WTC11 (cell line): Measurements from ENCODE around the gene SMARCD1. TPM values are rescaled to one million over a fixed set of nuclear protein-coding genes. Genes with fewer than 3 reads are reported as not detected.

Experiments
- ATAC-seq: fragments of 200-7000 bp; cut with Tn5 transposase; 2 replicates; pipeline ENCODE4 v1.10.0; 2021; ENCODE audit warnings: mild to moderate bottlenecking, moderate library complexity
- CTCF ChIA-PET: fragments of 300-600 bp; sonication (Branson Sonifier 250); formaldehyde crosslinking; loops from one replicate; lab custom pipeline; 2021; ENCODE audit warnings: antibody characterized with exemption; lab: Charles Lee
- POLR2A ChIA-PET: fragments of 350-600 bp; sonication (Branson Sonifier 250); formaldehyde crosslinking; loops from one replicate; lab custom pipeline; 2021; ENCODE audit warnings: antibody characterized with exemption; lab: Charles Lee
- DNase-seq: peaks from one replicate; pipeline ENCODE4 v3.0.0; 2021; ENCODE audit warnings: low spot score
- H3K27ac Mint-ChIP-seq: 2 replicates; pipeline ENCODE4 v1.8.0; 2021; ENCODE audit warnings: mixed read lengths
- H3K27me3 Mint-ChIP-seq: 2 replicates; pipeline ENCODE4 v1.8.0; 2021; ENCODE audit warnings: low read depth, mild to moderate bottlenecking, moderate library complexity, mixed read lengths
- H3K36me3 Mint-ChIP-seq: 2 replicates; pipeline ENCODE4 v1.8.0; 2021; ENCODE audit warnings: mixed read lengths
- H3K4me1 Mint-ChIP-seq: 2 replicates; pipeline ENCODE4 v1.8.0; 2022; ENCODE audit warnings: mixed read lengths
- H3K4me3 Mint-ChIP-seq: 2 replicates; pipeline ENCODE4 v1.8.0; 2021; ENCODE audit warnings: mild to moderate bottlenecking, moderate library complexity, mixed read lengths
- H3K9me3 Mint-ChIP-seq: 2 replicates; pipeline ENCODE4 v1.8.0; 2021; ENCODE audit warnings: mixed read lengths
- GTF2I ChIP-seq: fragments of 250-450 bp; sonication (Bioruptor Pico); conservative IDR thresholded peaks from 2 replicates; pipeline ENCODE4 v1.4.0; 2021; ENCODE audit warnings: mild to moderate bottlenecking
- HMGA2 ChIP-seq: fragments of 250-450 bp; sonication (Bioruptor Pico); IDR thresholded peaks from 2 replicates; pipeline ENCODE4 v1.4.0; 2021; ENCODE audit warnings: mild to moderate bottlenecking, moderate library complexity
- JAZF1 ChIP-seq: fragments of 250-450 bp; sonication (Bioruptor Pico); IDR thresholded peaks from 2 replicates; pipeline ENCODE4 v1.9.0; 2021; ENCODE audit warnings: moderate library complexity, mild to moderate bottlenecking, inconsistent platforms
- NFYB ChIP-seq: sonication (generic); formaldehyde crosslinking; conservative IDR thresholded peaks from 2 replicates; pipeline ENCODE4 v1.8.0; 2022; ENCODE audit warnings: low read depth, missing genetic modification reagents
- NR2C2 ChIP-seq: sonication (generic); formaldehyde crosslinking; IDR thresholded peaks from 2 replicates; pipeline ENCODE4 v1.8.0; 2022; ENCODE audit warnings: mild to moderate bottlenecking, missing genetic modification reagents
- NR3C1 ChIP-seq: sonication (generic); formaldehyde crosslinking; conservative IDR thresholded peaks from 2 replicates; pipeline ENCODE4 v1.8.1; 2023; ENCODE audit warnings: low read depth, mild to moderate bottlenecking, missing genetic modification reagents
- RELA ChIP-seq: sonication (generic); formaldehyde crosslinking; IDR thresholded peaks from 2 replicates; pipeline ENCODE4 v1.8.1; 2022; ENCODE audit warnings: missing genetic modification reagents, mild to moderate bottlenecking, borderline replicate concordance
- SOX15 ChIP-seq: fragments of 250-450 bp; sonication (Bioruptor Pico); IDR thresholded peaks from 2 replicates; pipeline ENCODE4 v1.9.0; 2021; ENCODE audit warnings: mild to moderate bottlenecking
- TEAD4 ChIP-seq: sonication (generic); formaldehyde crosslinking; IDR thresholded peaks from 2 replicates; pipeline ENCODE4 v1.8.0; 2022; ENCODE audit warnings: mild to moderate bottlenecking, missing genetic modification reagents
- ZNF138 ChIP-seq: sonication (generic); formaldehyde crosslinking; conservative IDR thresholded peaks from 2 replicates; pipeline ENCODE4 v1.8.1; 2022; ENCODE audit warnings: mild to moderate bottlenecking, moderate library complexity, missing genetic modification reagents
- total RNA-seq: library from RNA; stranded (reverse); gene quantifications from 3 replicates; pipeline ENCODE4 v1.2.3, GENCODE V29; 2021
- TF ChIP-seq, protein P1 (sequence below): sonication (generic); formaldehyde crosslinking; IDR thresholded peaks from 2 replicates; pipeline ENCODE4 v1.8.0; 2023; ENCODE audit warnings: missing genetic modification reagents, mild to moderate bottlenecking, borderline replicate concordance
- TF ChIP-seq, protein P2 (sequence below): fragments of 250-450 bp; sonication (Bioruptor Pico); IDR thresholded peaks from 2 replicates; pipeline ENCODE4 v1.9.0; 2021; ENCODE audit warnings: mild to moderate bottlenecking, borderline replicate concordance
- TF ChIP-seq, protein P3 (sequence below): sonication (generic); formaldehyde crosslinking; IDR thresholded peaks from 2 replicates; pipeline ENCODE4 v1.8.0; 2022; ENCODE audit warnings: mild to moderate bottlenecking, missing genetic modification reagents

SMARCD1 gene
- total RNA-seq, 1 experiment from 2014 or later, result 165 TPM

DNA sequence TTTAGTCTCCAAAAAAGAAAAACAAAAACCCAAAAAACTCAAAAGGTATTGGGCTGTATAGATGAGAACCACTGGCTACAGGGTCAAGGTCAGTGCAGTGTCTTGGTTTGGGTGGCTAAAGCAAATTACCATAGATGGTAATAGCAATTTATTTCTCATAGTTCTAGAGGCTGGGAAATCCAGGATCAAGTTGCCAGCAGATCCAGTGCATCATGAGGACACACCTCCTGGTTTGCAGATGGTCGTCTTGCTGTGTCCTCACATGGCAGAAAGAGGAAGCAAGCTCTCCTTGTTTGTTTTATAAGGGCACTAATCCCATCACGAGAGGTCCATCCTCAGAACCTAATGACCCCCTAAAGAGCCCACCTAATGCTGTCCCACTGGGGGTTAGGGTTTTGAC is 38.1 kb downstream of the SMARCD1 start:
- CTCF ChIA-PET, result interaction anchor here (1.6 kb wide), 1 partner anchor 12 kb away, joined by 6 read pairs; the partner anchor contains the start of gene COX14
- H3K27me3 Mint-ChIP-seq, result no peaks in the 10 kb centered on the region
- 0 out of 2 replicates have a peak overlapping the region, but pooled peaks have one; percentile 34 for H3K27ac Mint-ChIP-seq
- DNase-seq (no peak), ATAC-seq (no peak)
- POLR2A ChIA-PET, result no interaction called here
- no peak overlapping the region for H3K4me3 Mint-ChIP-seq
- H3K9me3 Mint-ChIP-seq, result no peaks in the 10 kb centered on the region
- no peaks in the 10 kb centered on the region for H3K4me1 Mint-ChIP-seq
- TF ChIP-seq ZNF138 (CRISPR knock-in tag), result no peak
- no peak for TF ChIP-seq SOX15 (CRISPR knock-in tag)
- TF ChIP-seq TEAD4 (CRISPR knock-in tag), result no peak
- TF ChIP-seq, protein P1, sequence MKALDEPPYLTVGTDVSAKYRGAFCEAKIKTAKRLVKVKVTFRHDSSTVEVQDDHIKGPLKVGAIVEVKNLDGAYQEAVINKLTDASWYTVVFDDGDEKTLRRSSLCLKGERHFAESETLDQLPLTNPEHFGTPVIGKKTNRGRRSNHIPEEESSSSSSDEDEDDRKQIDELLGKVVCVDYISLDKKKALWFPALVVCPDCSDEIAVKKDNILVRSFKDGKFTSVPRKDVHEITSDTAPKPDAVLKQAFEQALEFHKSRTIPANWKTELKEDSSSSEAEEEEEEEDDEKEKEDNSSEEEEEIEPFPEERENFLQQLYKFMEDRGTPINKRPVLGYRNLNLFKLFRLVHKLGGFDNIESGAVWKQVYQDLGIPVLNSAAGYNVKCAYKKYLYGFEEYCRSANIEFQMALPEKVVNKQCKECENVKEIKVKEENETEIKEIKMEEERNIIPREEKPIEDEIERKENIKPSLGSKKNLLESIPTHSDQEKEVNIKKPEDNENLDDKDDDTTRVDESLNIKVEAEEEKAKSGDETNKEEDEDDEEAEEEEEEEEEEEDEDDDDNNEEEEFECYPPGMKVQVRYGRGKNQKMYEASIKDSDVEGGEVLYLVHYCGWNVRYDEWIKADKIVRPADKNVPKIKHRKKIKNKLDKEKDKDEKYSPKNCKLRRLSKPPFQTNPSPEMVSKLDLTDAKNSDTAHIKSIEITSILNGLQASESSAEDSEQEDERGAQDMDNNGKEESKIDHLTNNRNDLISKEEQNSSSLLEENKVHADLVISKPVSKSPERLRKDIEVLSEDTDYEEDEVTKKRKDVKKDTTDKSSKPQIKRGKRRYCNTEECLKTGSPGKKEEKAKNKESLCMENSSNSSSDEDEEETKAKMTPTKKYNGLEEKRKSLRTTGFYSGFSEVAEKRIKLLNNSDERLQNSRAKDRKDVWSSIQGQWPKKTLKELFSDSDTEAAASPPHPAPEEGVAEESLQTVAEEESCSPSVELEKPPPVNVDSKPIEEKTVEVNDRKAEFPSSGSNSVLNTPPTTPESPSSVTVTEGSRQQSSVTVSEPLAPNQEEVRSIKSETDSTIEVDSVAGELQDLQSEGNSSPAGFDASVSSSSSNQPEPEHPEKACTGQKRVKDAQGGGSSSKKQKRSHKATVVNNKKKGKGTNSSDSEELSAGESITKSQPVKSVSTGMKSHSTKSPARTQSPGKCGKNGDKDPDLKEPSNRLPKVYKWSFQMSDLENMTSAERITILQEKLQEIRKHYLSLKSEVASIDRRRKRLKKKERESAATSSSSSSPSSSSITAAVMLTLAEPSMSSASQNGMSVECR (CRISPR knock-in tag), result no peak
- no peaks in the 10 kb centered on the region for H3K36me3 Mint-ChIP-seq

- TF ChIP-seq, protein P2, sequence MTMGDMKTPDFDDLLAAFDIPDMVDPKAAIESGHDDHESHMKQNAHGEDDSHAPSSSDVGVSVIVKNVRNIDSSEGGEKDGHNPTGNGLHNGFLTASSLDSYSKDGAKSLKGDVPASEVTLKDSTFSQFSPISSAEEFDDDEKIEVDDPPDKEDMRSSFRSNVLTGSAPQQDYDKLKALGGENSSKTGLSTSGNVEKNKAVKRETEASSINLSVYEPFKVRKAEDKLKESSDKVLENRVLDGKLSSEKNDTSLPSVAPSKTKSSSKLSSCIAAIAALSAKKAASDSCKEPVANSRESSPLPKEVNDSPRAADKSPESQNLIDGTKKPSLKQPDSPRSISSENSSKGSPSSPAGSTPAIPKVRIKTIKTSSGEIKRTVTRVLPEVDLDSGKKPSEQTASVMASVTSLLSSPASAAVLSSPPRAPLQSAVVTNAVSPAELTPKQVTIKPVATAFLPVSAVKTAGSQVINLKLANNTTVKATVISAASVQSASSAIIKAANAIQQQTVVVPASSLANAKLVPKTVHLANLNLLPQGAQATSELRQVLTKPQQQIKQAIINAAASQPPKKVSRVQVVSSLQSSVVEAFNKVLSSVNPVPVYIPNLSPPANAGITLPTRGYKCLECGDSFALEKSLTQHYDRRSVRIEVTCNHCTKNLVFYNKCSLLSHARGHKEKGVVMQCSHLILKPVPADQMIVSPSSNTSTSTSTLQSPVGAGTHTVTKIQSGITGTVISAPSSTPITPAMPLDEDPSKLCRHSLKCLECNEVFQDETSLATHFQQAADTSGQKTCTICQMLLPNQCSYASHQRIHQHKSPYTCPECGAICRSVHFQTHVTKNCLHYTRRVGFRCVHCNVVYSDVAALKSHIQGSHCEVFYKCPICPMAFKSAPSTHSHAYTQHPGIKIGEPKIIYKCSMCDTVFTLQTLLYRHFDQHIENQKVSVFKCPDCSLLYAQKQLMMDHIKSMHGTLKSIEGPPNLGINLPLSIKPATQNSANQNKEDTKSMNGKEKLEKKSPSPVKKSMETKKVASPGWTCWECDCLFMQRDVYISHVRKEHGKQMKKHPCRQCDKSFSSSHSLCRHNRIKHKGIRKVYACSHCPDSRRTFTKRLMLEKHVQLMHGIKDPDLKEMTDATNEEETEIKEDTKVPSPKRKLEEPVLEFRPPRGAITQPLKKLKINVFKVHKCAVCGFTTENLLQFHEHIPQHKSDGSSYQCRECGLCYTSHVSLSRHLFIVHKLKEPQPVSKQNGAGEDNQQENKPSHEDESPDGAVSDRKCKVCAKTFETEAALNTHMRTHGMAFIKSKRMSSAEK (CRISPR knock-in tag), result no peak
- no peak for TF ChIP-seq HMGA2 (CRISPR knock-in tag)
- no peak for TF ChIP-seq JAZF1 (CRISPR knock-in tag)
- TF ChIP-seq GTF2I, result no peak
- TF ChIP-seq NR2C2 (CRISPR knock-in tag), result no peak
- TF ChIP-seq NR3C1 (CRISPR knock-in tag), result no peak
- TF ChIP-seq, protein P3, sequence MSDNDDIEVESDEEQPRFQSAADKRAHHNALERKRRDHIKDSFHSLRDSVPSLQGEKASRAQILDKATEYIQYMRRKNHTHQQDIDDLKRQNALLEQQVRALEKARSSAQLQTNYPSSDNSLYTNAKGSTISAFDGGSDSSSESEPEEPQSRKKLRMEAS (CRISPR knock-in tag), result no peak
- no peak for TF ChIP-seq RELA
- TF ChIP-seq ZNF138 (CRISPR knock-in tag), result no peak
- Mint-ChIP-seq H3K9me3 (no peaks in the 10 kb centered on the region), H3K4me1 (no peaks in the 10 kb centered on the region), H3K27ac (no peak overlapping the region), H3K4me3 (no peak overlapping the region), H3K36me3 (peaks cover 23% of the 10 kb centered on the region), H3K27me3 (no peaks in the 10 kb centered on the region)
- no peak for DNase-seq
- ATAC-seq, result no peak
- CTCF ChIA-PET, result interaction anchor here (1.0 to 1.4 kb wide), 2 partner anchors 16 to 26 kb away, joined by 4 to 5 read pairs; partner anchors contain the start of gene COX14
- POLR2A ChIA-PET, result no interaction called here
Measured at GRCh38 chr12:50127546-50127945, 42.4 kb downstream of the SMARCD1 start.

DNA sequence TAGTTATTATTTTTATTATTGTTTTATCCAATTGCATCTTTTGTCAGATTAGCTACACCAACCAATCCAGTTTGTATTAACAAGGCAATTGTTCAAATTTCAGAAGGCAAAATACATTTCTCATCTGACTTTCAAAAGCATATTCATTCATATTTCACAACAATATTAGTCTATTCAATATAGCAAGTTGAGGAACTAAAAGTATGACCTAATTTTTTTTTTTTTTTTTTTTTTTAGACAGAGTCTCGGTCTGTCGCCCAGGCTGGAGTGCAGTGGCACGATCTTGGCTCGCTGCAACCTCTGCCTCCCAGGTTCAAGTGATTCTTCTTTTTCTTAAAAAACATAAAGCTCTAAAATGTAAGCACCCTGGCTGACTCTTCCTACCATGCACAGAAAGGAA is 44.1 kb downstream of the SMARCD1 start:
- H3K27ac Mint-ChIP-seq, result no peak overlapping the region
- H3K4me3 Mint-ChIP-seq, result no peak overlapping the region
- no peaks in the 10 kb centered on the region for H3K27me3 Mint-ChIP-seq
- no peak for ATAC-seq
- POLR2A ChIA-PET, result interaction anchor here (0.6 to 1.3 kb wide), 2 partner anchors 44 to 787 kb away, joined by 3 read pairs; partner anchors contain the start of gene SMARCD1
- CTCF ChIA-PET, result interaction anchor here (0.9 to 3.9 kb wide), 2 partner anchors 18 to 28 kb away, joined by 3 to 21 read pairs; partner anchors contain the start of gene COX14
- no peaks in the 10 kb centered on the region for H3K9me3 Mint-ChIP-seq
- no peak for DNase-seq
- no peaks in the 10 kb centered on the region for H3K4me1 Mint-ChIP-seq
- peaks cover 41% of the 10 kb centered on the region for H3K36me3 Mint-ChIP-seq
- TF ChIP-seq, protein P2 (CRISPR knock-in tag), result no peak
- no peak for TF ChIP-seq NFYB
- TF ChIP-seq, protein P1 (CRISPR knock-in tag), result no peak
